Lung (tissue), 12 donors: Measurements from ENCODE around the gene RAET1L. TPM values are rescaled to one million over a fixed set of nuclear protein-coding genes. Genes with fewer than 3 reads are reported as not detected.
A peak's percentile ranks its signal among the peaks of the same experiment; 100 is the strongest.
"Not testable (repeated sequence)": the region's sequence is repeated elsewhere in the genome, so short reads cannot be mapped to it uniquely, and the experiment has no call there.

ENCODE experiments used
- ATAC-seq: fragments of 200-7000 bp; cut with Tn5 transposase; one replicate; pipeline ENCODE4 v1.9.1; 2020; ENCODE audit warnings: moderate number of reproducible peaks; ENCODE audit not compliant: insufficient read depth, low FRiP score
- DNase-seq, 3 donors: peaks; one replicate each; pipeline ENCODE4 v3.0.0-alpha.2; 2013 to 2017
- H3K27ac ChIP-seq, 2 donors: one replicate each; pipeline ENCODE4 v1.5.1; 2013; ENCODE audit warnings: mild to moderate bottlenecking in 2 of 2, moderate library complexity in 2 of 2, control low read depth in 1 of 2, inconsistent platforms in 1 of 2, low read depth in 1 of 2, low read length in 1 of 2
- H3K27me3 ChIP-seq, 3 donors: one replicate each; pipeline ENCODE4 v1.5.1; 2013; ENCODE audit warnings: low read length in 2 of 3; ENCODE audit not compliant: control insufficient read depth in 3 of 3, insufficient read depth in 3 of 3
- H3K36me3 ChIP-seq, 4 donors: one replicate each; pipeline ENCODE4 v1.5.1; 2013; ENCODE audit warnings: low read length in 4 of 4, mild to moderate bottlenecking in 1 of 4, moderate library complexity in 1 of 4; ENCODE audit not compliant: control insufficient read depth in 4 of 4, insufficient read depth in 4 of 4
- H3K4me1 ChIP-seq, 5 donors: one replicate each; pipeline ENCODE4 v1.5.1; 2013; ENCODE audit warnings: low read length in 5 of 5, mild to moderate bottlenecking in 2 of 5, moderate library complexity in 1 of 5; ENCODE audit not compliant: control insufficient read depth in 5 of 5, insufficient read depth in 5 of 5
- H3K4me3 ChIP-seq: one replicate; pipeline ENCODE4 v1.5.1; 2013; ENCODE audit warnings: mild to moderate bottlenecking, control low read depth, moderate library complexity
- H3K9ac ChIP-seq, 2 donors: one replicate each; pipeline ENCODE4 v1.5.1; 2013; ENCODE audit warnings: low read length in 2 of 2, control low read depth in 1 of 2; ENCODE audit not compliant: insufficient read depth in 1 of 2
- H3K9me3 ChIP-seq, 4 donors: one replicate each; pipeline ENCODE4 v1.5.1; 2013; ENCODE audit warnings: low read length in 3 of 4, mild to moderate bottlenecking in 1 of 4, moderate library complexity in 1 of 4; ENCODE audit not compliant: control insufficient read depth in 4 of 4, insufficient read depth in 3 of 4
- CTCF ChIP-seq: IDR thresholded peaks from 2 replicates; pipeline ENCODE4 v1.5.1; 2012; ENCODE audit warnings: mild to moderate bottlenecking; ENCODE audit errors: control extremely low read depth, extremely low read depth
- WGBS, 2 donors: extraction: QIAGEN DNeasy Blood & Tissue Kit; methylation state at CpG; one replicate each; pipeline ENCODE4 v1.1.7; 2013; 5-methylcytosine and 5-hydroxymethylcytosine counted together
- polyA plus RNA-seq, 2 donors: library from polyadenylated mRNA; stranded (reverse); fragments of 200-250 nt; gene quantifications; one replicate each; pipeline ENCODE4 v1.2.1, GENCODE V29; 2013
- total RNA-seq, 2 donors: library from RNA; depleted of rRNA in 1 of 2; stranded (reverse); fragments of >200 nt in 1 of 2; gene quantifications; one replicate each; pipeline ENCODE4 v1.2.1, GENCODE V29; 2014 to 2021
- donor health status: control.
- donor health status: control.
- donor health status: Bipolar disorder and iron deficiency.
- donor health status: healthy.
- donor health status: DM: yes; HTN: yes; CAD: no.

RAET1L gene
- total and polyA plus RNA-seq, 4 donors = 0.06 TPM; not detected in 3

GRCh38 chr6:150068151-150068550, 42.8 kb upstream of the RAET1L start:
- H3K4me3 ChIP-seq = no peak overlapping the region
- TF ChIP-seq CTCF = no peak
- WGBS, 2 donors = 47 to 50% methylated on average over 4 of the region's 4 CpGs
- H3K27me3 ChIP-seq = no peaks in the 10 kb centered on the region
- H3K27ac ChIP-seq = no peak overlapping the region
- H3K9ac ChIP-seq = peak overlapping the region in 1 of 2 donors; percentile 69
- peaks cover 0 to 9% (median 0%) of the 10 kb centered on the region in 5 donors for H3K4me1 ChIP-seq
- H3K36me3 ChIP-seq = no peaks in the 10 kb centered on the region
- no peaks in the 10 kb centered on the region for H3K9me3 ChIP-seq
- ATAC-seq (no peak), DNase-seq (no peak)

- Histone ChIP-seq H3K4me3 (no peak overlapping the region), H3K27me3 (no peaks in the 10 kb centered on the region), H3K9me3 (no peaks in the 10 kb centered on the region), H3K36me3 (peaks cover 0 to 4% (median 0%) of the 10 kb centered on the region in 4 donors), H3K27ac (no peak overlapping the region), H3K9ac (no peak overlapping the region), H3K4me1 (peaks cover 0 to 8% (median 0%) of the 10 kb centered on the region in 5 donors)
- 92 to 95% methylated on average over 2 of the region's 2 CpGs for WGBS, 2 donors
- ATAC-seq = no peak
- no peak for DNase-seq
- TF ChIP-seq CTCF = no peak
These were observed 39.8 kb upstream of the RAET1L start for GRCh38 chr6:150065083-150065482.

GRCh38 chr6:150063640-150064039, 38.3 kb upstream of the RAET1L start:
- no peak overlapping the region for H3K9ac ChIP-seq
- no peak for TF ChIP-seq CTCF
- H3K27ac ChIP-seq = no peak overlapping the region
- DNase-seq (no peak), ATAC-seq (no peak)
- H3K27me3 ChIP-seq = no peaks in the 10 kb centered on the region
- peaks cover 0 to 8% (median 0%) of the 10 kb centered on the region in 5 donors for H3K4me1 ChIP-seq
- no peak overlapping the region for H3K4me3 ChIP-seq
- peaks cover 0 to 4% (median 0%) of the 10 kb centered on the region in 4 donors for H3K36me3 ChIP-seq
- no peaks in the 10 kb centered on the region for H3K9me3 ChIP-seq
- WGBS, 2 donors = 95% methylated on average over 6 of the region's 6 CpGs

- not testable (repeated sequence) for H3K4me1 ChIP-seq, H3K4me3 ChIP-seq, H3K9me3 ChIP-seq, H3K9ac ChIP-seq, H3K27ac ChIP-seq, ATAC-seq, H3K36me3 ChIP-seq, H3K27me3 ChIP-seq
- WGBS, 2 donors = 47 to 55% methylated on average over 7 of the region's 7 CpGs
- DNase-seq = peak in 1 of 3 donors; percentile 32
These were observed 34.6 kb upstream of the RAET1L start for GRCh38 chr6:150059973-150060372.
